VCaP (cell line): ENCODE results near the gene TOLLIP.

ENCODE experiments used
- H3K27ac ChIP-seq: fragments of 450-650 bp; 2 replicates; pipeline ENCODE4 v1.5.1; 2017
- CTCF ChIP-seq: fragments of 450-650 bp; conservative IDR thresholded peaks from 2 replicates; pipeline ENCODE4 v1.5.1; 2017; ENCODE audit warnings: mild to moderate bottlenecking, moderate library complexity

TOLLIP gene

GRCh38 chr11:1260023-1260501, 49.4 kb downstream of the TOLLIP start:
- no peak for TF ChIP-seq CTCF

GRCh38 chr11:1259561-1259960, 49.9 kb downstream of the TOLLIP start:
- H3K27ac ChIP-seq = no peak overlapping the region
- TF ChIP-seq CTCF = no peak

More at GRCh38 chr11:1260023-1260501, 49.4 kb downstream of the TOLLIP start:
- H3K27ac ChIP-seq = no peak overlapping the region

GRCh38 chr11:1259076-1259461, 50.4 kb downstream of the TOLLIP start:
- no peak for TF ChIP-seq CTCF
- no peak overlapping the region for H3K27ac ChIP-seq

- no peak for TF ChIP-seq CTCF
- H3K27ac ChIP-seq = no peak overlapping the region
Observed at GRCh38 chr11:1258401-1259075, 50.9 kb downstream of the TOLLIP start.

- TF ChIP-seq CTCF = no peak
- H3K27ac ChIP-seq = no peak overlapping the region
Observed at GRCh38 chr11:1257916-1258315, 51.5 kb downstream of the TOLLIP start.

- no peak overlapping the region for H3K27ac ChIP-seq
- no peak for TF ChIP-seq CTCF
Observed at GRCh38 chr11:1257366-1257765, 52.1 kb downstream of the TOLLIP start.

GRCh38 chr11:1256257-1257045, 53.0 kb downstream of the TOLLIP start:
- no peak for TF ChIP-seq CTCF
- H3K27ac ChIP-seq = no peak overlapping the region
